Measurements from ENCODE around the gene GPR132. TPM values are rescaled to one million over a fixed set of nuclear protein-coding genes. Genes with fewer than 3 reads are reported as not detected.

The GPR132 gene
- total RNA-seq, 2 experiments from 2014 or later = 64.4 to 66.7 TPM

GRCh38 chr14:105010106-105010505 lies 55.1 kb downstream of the GPR132 start:
- no peak for ATAC-seq (ENCODE audit: poor library complexity)

GRCh38 chr14:105007593-105008264 lies 57.5 kb downstream of the GPR132 start:
- Mint-ChIP-seq H3K36me3 (ENCODE audit: low read depth) (peaks cover 18% of the 10 kb centered on the region), H3K4me3 (no peak overlapping the region), H3K27ac (no peak overlapping the region), H3K27me3 (no peaks in the 10 kb centered on the region), H3K4me1 (ENCODE audit: low read depth) (no peaks in the 10 kb centered on the region), H3K9me3 (no peaks in the 10 kb centered on the region)
- ChIA-PET POLR2A (no interaction called here), CTCF (no interaction called here)
- intact Hi-C loops (cut with DNase I, micrococcal nuclease) = no loop called here
- no peaks in the 10 kb centered on the region for H3K27me3 ChIP-seq (ENCODE audit: control insufficient read depth in 1 of 2, insufficient read depth in 2 of 2, low read length in 2 of 2)
- ATAC-seq (ENCODE audit: poor library complexity) = no peak
- no peak for TF ChIP-seq CTCF (IDR thresholded peaks at IDR 0.05)
- H3K27ac ChIP-seq (ENCODE audit: low read depth in 1 of 2, low read length in 2 of 2) = no peak overlapping the region
- H3K4me1 ChIP-seq (ENCODE audit: insufficient read depth, low read length) = peaks cover 6% of the 10 kb centered on the region
- H3K4me3 ChIP-seq (ENCODE audit: low read length) = no peak overlapping the region
- no peak for DNase-seq
- H3K9me3 ChIP-seq (ENCODE audit: control insufficient read depth in 1 of 2, insufficient read depth in 1 of 2, low read length in 2 of 2) = no peaks in the 10 kb centered on the region
- peaks cover 37% of the 10 kb centered on the region for H3K36me3 ChIP-seq (ENCODE audit: insufficient read depth, low read length)

More at GRCh38 chr14:105010106-105010505, 55.1 kb downstream of the GPR132 start:
- intact Hi-C loops (cut with DNase I, micrococcal nuclease) = no loop called here
- Mint-ChIP-seq H3K27ac (no peak overlapping the region), H3K36me3 (ENCODE audit: low read depth) (peaks cover 18% of the 10 kb centered on the region), H3K4me1 (ENCODE audit: low read depth) (peaks cover 21% of the 10 kb centered on the region), H3K4me3 (no peak overlapping the region), H3K27me3 (no peaks in the 10 kb centered on the region), H3K9me3 (no peaks in the 10 kb centered on the region)
- Histone ChIP-seq H3K27me3 (ENCODE audit: control insufficient read depth in 1 of 2, insufficient read depth in 2 of 2, low read length in 2 of 2) (no peaks in the 10 kb centered on the region), H3K27ac (ENCODE audit: low read depth in 1 of 2, low read length in 2 of 2) (no peak overlapping the region), H3K9me3 (ENCODE audit: control insufficient read depth in 1 of 2, insufficient read depth in 1 of 2, low read length in 2 of 2) (no peaks in the 10 kb centered on the region), H3K4me1 (ENCODE audit: insufficient read depth, low read length) (peaks cover 29% of the 10 kb centered on the region), H3K4me3 (ENCODE audit: low read length) (no peak overlapping the region), H3K36me3 (ENCODE audit: insufficient read depth, low read length) (peaks cover 37% of the 10 kb centered on the region)
- ChIA-PET POLR2A (no interaction called here), CTCF (no interaction called here)
- no peak for DNase-seq
- no peak for TF ChIP-seq CTCF (IDR thresholded peaks at IDR 0.05)

- DNase-seq (no peak), ATAC-seq (ENCODE audit: poor library complexity) (no peak)
- H3K9me3 Mint-ChIP-seq = no peaks in the 10 kb centered on the region
- no peak overlapping the region for H3K4me3 Mint-ChIP-seq
- no peak overlapping the region for H3K27ac ChIP-seq (ENCODE audit: low read depth in 1 of 2, low read length in 2 of 2)
- no peaks in the 10 kb centered on the region for H3K4me1 Mint-ChIP-seq (ENCODE audit: low read depth)
- no peaks in the 10 kb centered on the region for H3K27me3 Mint-ChIP-seq
- peaks cover 13% of the 10 kb centered on the region for H3K36me3 Mint-ChIP-seq (ENCODE audit: low read depth)
- no peaks in the 10 kb centered on the region for H3K4me1 ChIP-seq (ENCODE audit: insufficient read depth, low read length)
- no peak overlapping the region for H3K4me3 ChIP-seq (ENCODE audit: low read length)
- H3K9me3 ChIP-seq (ENCODE audit: control insufficient read depth in 1 of 2, insufficient read depth in 1 of 2, low read length in 2 of 2) = no peaks in the 10 kb centered on the region
- H3K27ac Mint-ChIP-seq = no peak overlapping the region
- peaks cover 37% of the 10 kb centered on the region for H3K36me3 ChIP-seq (ENCODE audit: insufficient read depth, low read length)
- POLR2A ChIA-PET = no interaction called here
- TF ChIP-seq CTCF (IDR thresholded peaks at IDR 0.05) = no peak
- intact Hi-C loops (cut with DNase I, micrococcal nuclease) = no loop called here
- no peaks in the 10 kb centered on the region for H3K27me3 ChIP-seq (ENCODE audit: control insufficient read depth in 1 of 2, insufficient read depth in 2 of 2, low read length in 2 of 2)
- CTCF ChIA-PET = no interaction called here
Observed at GRCh38 chr14:105006831-105007592, 58.2 kb downstream of the GPR132 start.
